Naive thymus-derived CD4-positive, alpha-beta T cell (primary cell): ENCODE results near the gene SRRM2. TPM values are rescaled to one million over a fixed set of nuclear protein-coding genes. Genes with fewer than 3 reads are reported as not detected.
A peak's percentile ranks its signal among the peaks of the same experiment; 100 is the strongest.

ENCODE experiments used
- ATAC-seq: fragments of 150-1000 bp; cut with Tn5 transposase; 2 replicates; pipeline ENCODE4 v1.10.0; 2021; ENCODE audit warnings: mild to moderate bottlenecking, moderate library complexity
- CTCF ChIA-PET: fragments of 350-600 bp; sonication (Branson Sonifier 250); formaldehyde crosslinking; loops from one replicate; lab custom pipeline; 2021; ENCODE audit warnings: antibody characterized with exemption; lab: Charles Lee
- POLR2A ChIA-PET: fragments of 350-600 bp; sonication (Branson Sonifier 250); formaldehyde crosslinking; loops from one replicate; lab custom pipeline; 2021; ENCODE audit warnings: antibody characterized with exemption, inconsistent platforms; lab: Charles Lee
- DNase-seq, 9 donors: peaks; one replicate each; pipeline versions ENCODE4 v3.0.0 to v3.0.0-alpha.2; 2020 to 2022; ENCODE audit warnings: mixed read lengths in 1 of 9
- H3K27ac ChIP-seq: one replicate; pipeline ENCODE4 v1.7.0; 2013; ENCODE audit warnings: mild to moderate bottlenecking, low read depth, low read length, moderate library complexity
- H3K27me3 ChIP-seq, 2 donors: one replicate each; pipeline ENCODE4 v1.7.0; 2013; ENCODE audit warnings: low read length in 2 of 2, mild to moderate bottlenecking in 2 of 2, moderate library complexity in 2 of 2; ENCODE audit not compliant: control insufficient read depth in 2 of 2, insufficient read depth in 2 of 2
- H3K36me3 ChIP-seq, 3 experiments: 1 replicate in 2 of 3; 2 replicates in 1 of 3; pipeline ENCODE4 v1.7.0; 2013; ENCODE audit warnings: low read length in 3 of 3, mild to moderate bottlenecking in 3 of 3, moderate library complexity in 1 of 3; ENCODE audit not compliant: insufficient read depth in 3 of 3, control insufficient read depth in 2 of 3
- H3K4me1 ChIP-seq, 2 donors: one replicate each; pipeline ENCODE4 v1.7.0; 2013; ENCODE audit warnings: low read length in 2 of 2, mild to moderate bottlenecking in 2 of 2, moderate library complexity in 1 of 2; ENCODE audit not compliant: control insufficient read depth in 2 of 2, insufficient read depth in 2 of 2
- H3K4me3 ChIP-seq: 2 replicates; pipeline ENCODE4 v1.7.0; 2013; ENCODE audit warnings: mild to moderate bottlenecking, low read length
- H3K9me3 ChIP-seq, 3 experiments: 1 replicate in 2 of 3; 2 replicates in 1 of 3; pipeline ENCODE4 v1.7.0; 2013; ENCODE audit warnings: low read length in 3 of 3; ENCODE audit not compliant: control insufficient read depth in 2 of 3
- H3K27ac Mint-ChIP-seq, 9 donors: one replicate each; pipeline ENCODE4 v1.8.0; 2020 to 2022; ENCODE audit warnings: mixed read lengths in 9 of 9, mild to moderate bottlenecking in 8 of 9, moderate library complexity in 5 of 9, inconsistent platforms in 2 of 9
- H3K27me3 Mint-ChIP-seq, 5 donors: one replicate each; pipeline ENCODE4 v1.8.0; 2021 to 2022; ENCODE audit warnings: mixed read lengths in 5 of 5, mild to moderate bottlenecking in 1 of 5
- H3K36me3 Mint-ChIP-seq, 5 donors: one replicate each; pipeline ENCODE4 v1.8.0; 2020 to 2022; ENCODE audit warnings: mixed read lengths in 5 of 5, mild to moderate bottlenecking in 3 of 5, inconsistent platforms in 1 of 5
- H3K4me1 Mint-ChIP-seq, 7 donors: one replicate each; pipeline ENCODE4 v1.8.0; 2020 to 2022; ENCODE audit warnings: mixed read lengths in 7 of 7, mild to moderate bottlenecking in 3 of 7, inconsistent platforms in 1 of 7
- H3K4me3 Mint-ChIP-seq, 10 donors: one replicate each; pipeline ENCODE4 v1.8.0; 2020 to 2022; ENCODE audit warnings: mild to moderate bottlenecking in 10 of 10, mixed read lengths in 10 of 10, moderate library complexity in 6 of 10, inconsistent platforms in 2 of 10
- H3K9me3 Mint-ChIP-seq, 11 donors: one replicate each; pipeline ENCODE4 v1.8.0; 2020 to 2022; ENCODE audit warnings: mixed read lengths in 11 of 11, mild to moderate bottlenecking in 4 of 11, inconsistent platforms in 1 of 11, moderate library complexity in 1 of 11
- intact Hi-C, 2 donors: fragments of 100-400 bp; cut with micrococcal nuclease; formaldehyde crosslinking; loops; one replicate each; pipeline ENCODE4 v1.15.1; 2023
- polyA plus RNA-seq, 2 donors: library from polyadenylated mRNA; unstranded; fragments of 300-500 nt; fragmentation: Illumina TruSeq; gene quantifications; one replicate each; pipeline ENCODE4 v1.2.3, GENCODE V29; 2021
- total RNA-seq, 6 experiments: library from RNA in 5 of 6; stranded (reverse) in 5 of 6; gene quantifications; 1 replicate in 5 of 6; 2 replicates in 1 of 6; pipeline ENCODE4 v1.2.3 and lab custom pipeline; 2021 to 2026

Gene SRRM2
- total and polyA plus RNA-seq, 7 experiments from 2014 or later, result 52.1 to 1,259 (median 1,016) TPM

DNA sequence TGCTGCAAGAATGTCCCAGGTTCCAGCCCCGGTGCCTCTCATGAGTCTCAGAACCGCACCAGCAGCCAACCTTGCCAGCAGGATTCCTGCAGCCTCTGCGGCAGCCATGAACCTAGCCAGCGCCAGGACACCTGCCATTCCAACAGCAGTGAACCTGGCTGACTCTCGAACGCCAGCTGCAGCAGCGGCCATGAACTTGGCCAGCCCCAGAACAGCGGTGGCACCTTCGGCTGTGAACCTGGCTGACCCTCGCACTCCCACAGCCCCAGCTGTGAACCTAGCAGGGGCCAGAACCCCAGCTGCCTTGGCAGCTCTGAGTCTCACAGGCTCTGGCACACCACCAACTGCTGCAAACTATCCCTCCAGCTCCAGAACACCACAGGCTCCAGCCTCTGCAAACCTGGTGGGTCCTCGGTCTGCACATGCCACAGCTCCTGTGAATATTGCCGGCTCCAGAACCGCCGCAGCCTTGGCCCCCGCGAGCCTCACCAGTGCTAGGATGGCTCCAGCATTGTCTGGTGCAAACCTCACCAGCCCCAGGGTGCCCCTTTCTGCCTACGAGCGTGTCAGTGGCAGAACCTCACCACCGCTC lies 14.8 kb downstream of the SRRM2 start:
- peaks cover 2 to 23% (median 14%) of the 10 kb centered on the region in 7 donors for H3K4me1 Mint-ChIP-seq
- ATAC-seq (no peak), DNase-seq (no peak)
- no peaks in the 10 kb centered on the region for H3K4me1 ChIP-seq
- H3K36me3 ChIP-seq, result peaks cover 61 to 100% (median 73%) of the 10 kb centered on the region in 3 experiments
- H3K27me3 ChIP-seq, result no peaks in the 10 kb centered on the region
- H3K36me3 Mint-ChIP-seq, result peaks cover 13 to 76% (median 57%) of the 10 kb centered on the region in 5 donors
- no peak overlapping the region for H3K27ac ChIP-seq
- no peaks in the 10 kb centered on the region for H3K27me3 Mint-ChIP-seq
- H3K4me3 ChIP-seq, result no peak overlapping the region
- H3K9me3 Mint-ChIP-seq, result peaks cover 0 to 20% (median 0%) of the 10 kb centered on the region in 11 donors
- POLR2A ChIA-PET, result interaction anchor here (0.6 to 3.2 kb wide), 5 partner anchors 8 to 366 kb away, joined by 4 to 20 read pairs (median 5); partner anchors contain the start of genes ELOB and SRRM2
- CTCF ChIA-PET, result no interaction called here
- no peaks in the 10 kb centered on the region for H3K9me3 ChIP-seq
- H3K4me3 Mint-ChIP-seq, result no peak overlapping the region
- H3K27ac Mint-ChIP-seq, result peak overlapping the region in 3 of 9 donors; percentile 24 to 84 (median 71)
- intact Hi-C loops, result no loop called here

DNA sequence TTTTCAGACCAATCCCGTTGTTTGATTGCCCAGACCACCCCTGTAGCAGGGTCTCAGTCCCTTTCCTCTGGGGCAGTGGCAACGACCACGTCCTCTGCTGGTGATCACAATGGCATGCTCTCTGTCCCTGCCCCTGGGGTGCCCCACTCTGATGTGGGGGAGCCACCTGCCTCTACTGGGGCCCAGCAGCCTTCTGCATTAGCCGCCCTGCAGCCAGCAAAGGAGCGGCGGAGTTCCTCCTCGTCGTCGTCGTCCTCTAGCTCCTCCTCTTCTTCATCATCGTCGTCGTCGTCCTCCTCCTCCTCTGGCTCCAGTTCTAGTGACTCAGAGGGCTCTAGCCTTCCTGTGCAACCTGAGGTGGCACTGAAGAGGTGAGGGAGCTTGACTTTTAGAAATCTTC lies 15.5 kb downstream of the SRRM2 start:
- H3K27ac Mint-ChIP-seq, result peak overlapping the region in 4 of 9 donors; percentile 51 to 84 (median 78)

DNA sequence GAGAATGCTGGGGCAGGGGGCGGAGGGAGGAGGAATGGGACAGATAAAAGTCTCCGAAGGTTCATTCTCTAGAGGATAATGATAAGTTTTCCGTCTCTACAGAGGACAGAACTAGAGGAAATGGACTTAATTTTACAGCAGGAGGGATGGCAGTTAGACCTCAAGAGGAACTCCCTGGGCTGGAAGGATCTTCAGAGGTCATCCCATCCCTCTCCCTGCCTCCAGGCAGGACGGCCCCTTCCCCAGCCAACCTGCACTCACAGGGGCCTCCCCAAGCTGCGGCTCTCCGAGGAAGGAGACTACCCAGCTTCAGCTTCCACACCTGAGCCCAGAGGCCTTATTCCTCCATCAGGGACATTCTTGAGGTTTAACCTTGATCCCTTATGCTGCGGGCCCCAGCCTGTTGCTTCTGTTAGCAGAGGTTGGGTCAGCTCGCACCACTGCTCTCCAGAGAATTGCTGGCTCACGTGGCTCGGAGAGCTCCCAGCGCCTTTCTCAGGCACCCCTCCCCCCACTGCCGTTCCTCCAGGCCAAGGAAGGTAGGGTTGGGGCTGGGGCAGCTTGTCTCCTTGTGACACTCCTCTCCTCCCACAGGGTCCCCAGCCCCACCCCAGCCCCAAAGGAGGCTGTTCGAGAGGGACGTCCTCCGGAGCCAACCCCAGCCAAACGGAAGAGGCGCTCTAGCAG lies 16.1 kb downstream of the SRRM2 start:
- Mint-ChIP-seq H3K27me3 (no peaks in the 10 kb centered on the region), H3K36me3 (peaks cover 8 to 70% (median 50%) of the 10 kb centered on the region in 5 donors), H3K9me3 (peaks cover 0 to 20% (median 0%) of the 10 kb centered on the region in 11 donors), H3K27ac (peak overlapping the region in 3 of 9 donors; percentile 38 to 84 (median 72)), H3K4me3 (no peak overlapping the region), H3K4me1 (peaks cover 4 to 34% (median 16%) of the 10 kb centered on the region in 7 donors)
- ChIA-PET CTCF (no interaction called here), POLR2A (interaction anchor here (1.5 to 3.2 kb wide), 4 partner anchors 7 to 804 kb away, joined by 4 to 20 read pairs (median 8); partner anchors contain the start of genes ELOB, RPS2 and SRRM2)
- no peaks in the 10 kb centered on the region for H3K4me1 ChIP-seq
- ATAC-seq (no peak), DNase-seq (no peak)
- intact Hi-C loops, result no loop called here
- peaks cover 53 to 98% (median 63%) of the 10 kb centered on the region in 3 experiments for H3K36me3 ChIP-seq
- no peak overlapping the region for H3K27ac ChIP-seq
- no peak overlapping the region for H3K4me3 ChIP-seq
- H3K9me3 ChIP-seq, result no peaks in the 10 kb centered on the region
- H3K27me3 ChIP-seq, result no peaks in the 10 kb centered on the region

More for the DNA sequence above, 15.5 kb downstream of the SRRM2 start:
- Mint-ChIP-seq H3K4me3 (peak overlapping the region in 2 of 10 donors; percentile 23 to 38), H3K27me3 (no peaks in the 10 kb centered on the region), H3K36me3 (peaks cover 13 to 73% (median 56%) of the 10 kb centered on the region in 5 donors), H3K4me1 (peaks cover 2 to 28% (median 16%) of the 10 kb centered on the region in 7 donors), H3K9me3 (peaks cover 0 to 20% (median 0%) of the 10 kb centered on the region in 11 donors)
- ChIA-PET POLR2A (interaction anchor here (1.6 to 3.2 kb wide), 4 partner anchors 8 to 15 kb away, joined by 4 to 20 read pairs (median 8); partner anchors contain the start of genes ELOB and SRRM2), CTCF (no interaction called here)
- H3K27me3 ChIP-seq, result no peaks in the 10 kb centered on the region
- H3K27ac ChIP-seq, result no peak overlapping the region
- H3K36me3 ChIP-seq, result peaks cover 56 to 98% (median 69%) of the 10 kb centered on the region in 3 experiments
- intact Hi-C loops, result no loop called here
- no peak for DNase-seq
- ATAC-seq, result no peak
- no peak overlapping the region for H3K4me3 ChIP-seq
- no peaks in the 10 kb centered on the region for H3K9me3 ChIP-seq
- H3K4me1 ChIP-seq, result no peaks in the 10 kb centered on the region

DNA sequence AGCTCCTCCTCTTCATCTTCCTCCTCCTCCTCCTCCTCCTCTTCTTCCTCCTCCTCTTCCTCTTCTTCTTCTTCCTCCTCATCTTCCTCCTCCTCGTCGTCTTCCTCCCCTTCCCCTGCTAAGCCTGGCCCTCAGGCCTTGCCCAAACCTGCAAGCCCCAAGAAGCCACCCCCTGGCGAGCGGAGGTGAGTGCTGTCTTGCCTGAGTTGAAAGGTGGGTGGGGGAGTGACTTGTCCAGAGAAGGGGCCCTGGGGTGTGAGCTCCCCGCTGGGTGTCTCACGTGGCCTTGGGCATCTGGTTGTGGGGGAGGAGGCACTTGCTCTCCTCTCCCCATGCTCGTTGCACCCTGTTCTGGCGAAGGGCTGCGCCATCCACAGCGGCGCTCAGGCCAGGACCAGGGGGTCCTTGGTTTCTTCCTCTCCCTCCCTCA lies 16.7 kb downstream of the SRRM2 start:
- H3K9me3 Mint-ChIP-seq, result peaks cover 0 to 18% (median 0%) of the 10 kb centered on the region in 11 donors
- H3K27me3 Mint-ChIP-seq, result no peaks in the 10 kb centered on the region
- peak overlapping the region in 4 of 9 donors; percentile 26 to 72 (median 51) for H3K27ac Mint-ChIP-seq
- H3K36me3 ChIP-seq, result peaks cover 47 to 98% (median 57%) of the 10 kb centered on the region in 3 experiments
- peaks cover 4 to 30% (median 15%) of the 10 kb centered on the region in 7 donors for H3K4me1 Mint-ChIP-seq
- no peak for ATAC-seq
- intact Hi-C loops, result no loop called here
- H3K4me1 ChIP-seq, result no peaks in the 10 kb centered on the region
- H3K9me3 ChIP-seq, result no peaks in the 10 kb centered on the region
- no peak overlapping the region for H3K4me3 ChIP-seq
- DNase-seq, result no peak
- H3K27me3 ChIP-seq, result no peaks in the 10 kb centered on the region
- no peak overlapping the region for H3K4me3 Mint-ChIP-seq
- ChIA-PET POLR2A (interaction anchor here (0.5 to 3.2 kb wide), 4 partner anchors 9 to 805 kb away, joined by 3 to 20 read pairs (median 7); partner anchors contain the start of genes ELOB, RPS2 and SRRM2), CTCF (no interaction called here)
- no peak overlapping the region for H3K27ac ChIP-seq
- H3K36me3 Mint-ChIP-seq, result peaks cover 8 to 64% (median 44%) of the 10 kb centered on the region in 5 donors

DNA sequence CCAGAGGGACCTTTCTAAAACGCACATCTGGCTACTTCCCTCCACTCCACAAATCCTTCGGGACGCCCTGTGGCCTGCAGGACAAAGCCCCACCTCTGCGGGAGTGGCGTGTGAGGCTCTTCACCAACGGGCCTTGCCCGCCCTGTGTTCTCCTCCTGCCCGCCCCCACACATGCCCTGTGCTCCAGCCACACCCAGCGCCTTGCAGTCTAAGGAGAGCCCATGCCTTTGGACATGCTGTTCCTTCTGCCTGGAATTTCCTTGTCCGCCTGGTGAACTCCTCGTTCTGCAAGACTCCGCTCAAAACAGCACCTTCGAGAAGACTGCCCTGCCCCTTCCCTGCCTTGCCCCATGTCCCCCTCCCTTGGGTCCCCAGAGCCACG lies 17.2 kb downstream of the SRRM2 start:
- ATAC-seq, result no peak
- peaks cover 0 to 18% (median 0%) of the 10 kb centered on the region in 11 donors for H3K9me3 Mint-ChIP-seq
- peaks cover 4 to 35% (median 16%) of the 10 kb centered on the region in 7 donors for H3K4me1 Mint-ChIP-seq
- no peaks in the 10 kb centered on the region for H3K4me1 ChIP-seq
- H3K27me3 ChIP-seq, result no peaks in the 10 kb centered on the region
- CTCF ChIA-PET, result no interaction called here
- intact Hi-C loops, result loop anchor here in 1 of 2 donors (10.0 kb wide), 2 partner anchors 365 to 505 kb away; partner anchors contain the start of genes RNPS1 and ZNF213
- no peak overlapping the region for H3K4me3 ChIP-seq
- peak overlapping the region in 1 of 10 donors; percentile 61 for H3K4me3 Mint-ChIP-seq
- H3K36me3 ChIP-seq, result peaks cover 43 to 98% (median 53%) of the 10 kb centered on the region in 3 experiments
- H3K27me3 Mint-ChIP-seq, result no peaks in the 10 kb centered on the region
- peak overlapping the region in 6 of 9 donors; percentile 16 to 71 (median 33) for H3K27ac Mint-ChIP-seq
- H3K9me3 ChIP-seq, result no peaks in the 10 kb centered on the region
- POLR2A ChIA-PET, result interaction anchor here (0.5 to 2.9 kb wide), 3 partner anchors 16 to 805 kb away, joined by 3 to 20 read pairs (median 4); partner anchors contain the start of genes RPS2 and SRRM2
- peaks cover 8 to 60% (median 41%) of the 10 kb centered on the region in 5 donors for H3K36me3 Mint-ChIP-seq
- DNase-seq, result no peak
- H3K27ac ChIP-seq, result no peak overlapping the region
